DLD1 (cell line): Measurements from ENCODE around the gene CELF5.
"Not testable (repeated sequence)": the region's sequence is repeated elsewhere in the genome, so short reads cannot be mapped to it uniquely, and the experiment has no call there.

Experiments
- in situ Hi-C: cut with HindIII; loops from 2 replicates; pipeline ENCODE4 v1.10.0; 2017; ENCODE audit warnings: low sequenced_read_pairs

Gene CELF5

GRCh38 chr19:3189702-3190469, 34.6 kb upstream of the CELF5 start:
- in situ Hi-C loops = no loop called here

DNA sequence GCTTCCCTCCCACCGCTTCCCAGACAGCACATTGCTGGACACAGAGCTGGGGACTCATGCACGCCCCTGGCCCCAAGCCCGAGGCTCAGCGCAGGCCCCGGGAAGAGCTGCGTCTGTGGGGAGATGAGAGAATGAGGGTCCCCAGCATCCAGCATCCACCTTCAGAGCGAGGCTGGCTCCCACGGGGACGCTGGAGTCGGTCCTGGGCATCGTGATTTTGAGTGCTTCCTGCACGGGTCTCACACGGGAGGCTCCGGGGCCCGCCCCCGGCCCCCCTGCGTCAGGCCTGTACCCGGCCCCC, 34.0 kb upstream of the CELF5 start:
- in situ Hi-C loops = no loop called here

DNA sequence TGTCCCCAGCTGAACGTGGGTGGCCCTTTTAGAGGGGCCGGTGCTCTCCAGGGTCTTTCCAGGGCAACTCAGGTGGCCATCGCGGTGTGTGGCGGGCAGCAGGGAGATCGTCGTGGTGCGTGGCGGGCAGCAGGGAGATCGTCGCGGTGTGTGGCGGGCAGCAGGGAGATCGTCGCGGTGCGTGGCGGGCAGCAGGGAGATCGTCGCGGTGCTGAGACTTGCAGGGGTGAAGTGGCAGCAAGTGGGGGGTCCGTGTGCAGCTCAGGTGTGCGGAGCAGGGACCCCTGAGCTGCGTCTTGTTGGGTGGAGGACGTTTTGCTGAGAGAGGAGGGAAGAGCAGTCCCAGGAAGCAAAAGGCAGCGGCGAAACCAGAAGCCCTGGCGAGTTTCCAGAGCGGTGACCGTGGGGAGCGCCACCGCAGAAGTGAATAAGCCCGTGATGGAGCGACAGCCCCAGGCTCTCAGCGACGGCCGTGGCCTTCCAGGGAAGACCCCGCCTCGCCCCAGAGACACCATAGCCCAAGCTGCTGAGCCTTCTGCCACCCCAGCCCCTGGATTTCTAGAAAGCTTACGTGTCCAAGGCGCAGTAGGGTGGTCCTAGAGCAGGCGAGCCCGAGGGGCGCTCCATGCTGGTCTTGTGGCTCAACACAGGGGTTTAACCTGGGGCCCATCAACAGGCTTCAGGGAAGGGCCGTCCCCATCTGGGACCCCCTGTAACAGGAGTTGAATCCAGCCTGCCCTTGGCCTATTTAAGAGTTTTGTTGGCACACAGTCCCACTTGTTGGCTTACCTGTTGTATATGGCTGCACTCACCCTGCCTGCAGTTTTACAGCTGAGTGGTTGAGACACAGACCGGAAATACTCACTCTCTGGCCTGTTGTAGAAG, 33.3 kb upstream of the CELF5 start:
- in situ Hi-C loops = no loop called here

- in situ Hi-C loops = not testable (repeated sequence)
Measured at GRCh38 chr19:3191806-3192104, 32.7 kb upstream of the CELF5 start.

DNA sequence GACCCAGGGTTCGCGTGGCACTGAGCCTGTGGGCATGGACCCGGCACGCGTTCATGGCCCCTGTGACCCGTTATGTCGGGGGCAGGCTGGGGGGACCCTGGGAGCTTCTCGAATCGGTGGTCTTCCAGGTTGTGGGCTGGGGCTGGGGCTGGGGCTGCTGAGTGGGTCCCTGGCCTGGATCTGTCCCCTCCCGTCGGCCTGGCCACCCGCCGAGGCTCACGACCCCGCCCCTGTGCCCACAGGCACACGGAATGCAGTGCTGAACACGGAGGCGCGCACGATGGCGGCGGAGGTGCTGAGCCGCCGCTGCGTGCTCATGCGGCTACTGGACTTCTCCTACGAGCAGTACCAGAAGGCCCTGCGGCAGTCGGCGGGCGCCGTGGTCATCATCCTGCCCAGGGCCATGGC, 32.2 kb upstream of the CELF5 start:
- in situ Hi-C loops = no loop called here

DNA sequence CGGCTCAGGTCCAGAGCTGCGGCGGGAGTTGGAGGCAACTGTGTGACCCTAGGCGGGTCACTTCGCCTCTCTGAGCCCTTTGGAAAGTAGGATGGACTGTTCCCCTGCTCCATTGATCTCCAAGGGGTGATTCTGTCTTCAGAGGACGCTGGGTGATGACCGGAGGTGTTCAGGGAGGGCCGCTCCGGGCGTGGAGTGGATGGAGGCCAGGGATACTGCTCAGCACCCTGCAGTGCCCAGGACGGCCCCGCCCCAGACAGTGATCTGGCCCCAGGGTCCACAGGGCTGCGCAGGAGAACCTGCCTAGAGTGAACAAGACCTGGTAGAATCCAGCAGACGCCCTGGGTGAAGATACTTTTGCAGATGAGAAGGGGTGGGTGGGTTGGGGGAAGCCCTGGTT, 31.8 kb upstream of the CELF5 start:
- in situ Hi-C loops = no loop called here

GRCh38 chr19:3193256-3194105, 31.0 kb upstream of the CELF5 start:
- in situ Hi-C loops = no loop called here

- in situ Hi-C loops = no loop called here
Measured at GRCh38 chr19:3194106-3195087, 30.1 kb upstream of the CELF5 start.

GRCh38 chr19:3196064-3196932, 28.2 kb upstream of the CELF5 start:
- in situ Hi-C loops = no loop called here

DNA sequence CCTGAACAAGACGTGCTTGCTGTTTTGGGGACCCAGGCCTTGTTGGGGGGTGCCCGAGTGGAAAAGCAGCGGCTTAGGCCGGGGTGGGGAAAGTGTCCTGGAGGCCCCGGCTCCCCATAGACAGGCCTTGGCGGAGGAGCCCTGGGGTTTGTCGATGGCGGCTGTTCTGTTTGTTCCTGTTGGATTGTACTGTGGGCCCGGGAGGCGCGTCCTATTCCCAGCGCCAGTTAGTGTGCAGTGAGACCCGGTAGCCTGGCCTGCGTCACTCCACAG, 27.6 kb upstream of the CELF5 start:
- in situ Hi-C loops = no loop called here

GRCh38 chr19:3198901-3199700, 25.4 kb upstream of the CELF5 start:
- in situ Hi-C loops = no loop called here

DNA sequence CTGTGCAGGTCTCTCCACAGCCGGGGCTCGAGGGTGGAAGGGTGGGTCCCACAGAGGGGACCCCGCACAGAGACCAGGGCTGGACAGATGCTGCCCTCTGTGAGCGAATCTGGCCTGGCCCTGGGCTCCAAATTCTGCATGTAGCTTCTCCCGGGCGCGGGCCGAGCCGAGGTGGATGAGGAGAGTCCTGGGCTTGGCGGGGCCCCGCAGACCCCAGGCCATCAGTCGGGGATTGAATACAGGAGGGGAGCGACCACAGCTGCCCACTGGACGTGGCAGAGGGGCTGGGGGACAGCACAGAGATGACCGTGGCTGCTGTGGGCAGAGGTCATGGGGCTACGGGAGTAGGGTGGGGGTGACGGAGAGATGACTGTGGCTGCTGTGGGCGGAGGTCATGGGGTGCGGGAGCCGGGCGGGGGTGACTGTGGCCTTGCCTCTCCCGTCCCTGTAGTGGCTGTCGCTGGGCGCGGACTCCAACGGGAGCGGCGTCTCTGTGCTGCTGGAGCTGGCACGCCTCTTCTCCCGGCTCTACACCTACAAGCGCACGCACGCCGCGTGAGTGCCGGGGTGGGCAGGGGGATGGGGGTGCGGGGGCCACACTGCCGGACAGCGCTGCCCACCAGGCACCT, 23.3 kb upstream of the CELF5 start:
- in situ Hi-C loops = no loop called here

- in situ Hi-C loops = no loop called here
Measured at GRCh38 chr19:3201911-3202310, 22.6 kb upstream of the CELF5 start.

DNA sequence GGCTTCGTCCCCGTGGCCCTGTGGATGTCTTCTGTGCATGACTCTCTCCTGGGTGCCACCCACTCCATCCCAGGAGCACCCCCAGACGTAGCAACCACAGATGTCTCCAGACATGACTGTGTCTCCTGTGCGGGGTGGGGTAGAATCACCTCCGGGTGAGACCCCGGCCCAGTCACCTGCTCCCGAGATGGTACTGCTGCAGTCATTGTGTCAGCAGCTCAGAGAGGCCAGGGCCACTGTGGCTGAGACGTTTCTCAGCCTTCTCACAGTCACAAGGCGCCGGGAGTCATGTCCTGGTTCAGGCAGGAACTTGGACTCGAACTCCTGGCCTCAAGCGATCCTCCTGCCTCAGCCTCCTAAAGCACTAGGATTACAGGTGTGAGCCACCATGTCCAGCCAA, 22.1 kb upstream of the CELF5 start:
- in situ Hi-C loops = no loop called here

GRCh38 chr19:3202895-3203294, 21.6 kb upstream of the CELF5 start:
- in situ Hi-C loops = not testable (repeated sequence)

DNA sequence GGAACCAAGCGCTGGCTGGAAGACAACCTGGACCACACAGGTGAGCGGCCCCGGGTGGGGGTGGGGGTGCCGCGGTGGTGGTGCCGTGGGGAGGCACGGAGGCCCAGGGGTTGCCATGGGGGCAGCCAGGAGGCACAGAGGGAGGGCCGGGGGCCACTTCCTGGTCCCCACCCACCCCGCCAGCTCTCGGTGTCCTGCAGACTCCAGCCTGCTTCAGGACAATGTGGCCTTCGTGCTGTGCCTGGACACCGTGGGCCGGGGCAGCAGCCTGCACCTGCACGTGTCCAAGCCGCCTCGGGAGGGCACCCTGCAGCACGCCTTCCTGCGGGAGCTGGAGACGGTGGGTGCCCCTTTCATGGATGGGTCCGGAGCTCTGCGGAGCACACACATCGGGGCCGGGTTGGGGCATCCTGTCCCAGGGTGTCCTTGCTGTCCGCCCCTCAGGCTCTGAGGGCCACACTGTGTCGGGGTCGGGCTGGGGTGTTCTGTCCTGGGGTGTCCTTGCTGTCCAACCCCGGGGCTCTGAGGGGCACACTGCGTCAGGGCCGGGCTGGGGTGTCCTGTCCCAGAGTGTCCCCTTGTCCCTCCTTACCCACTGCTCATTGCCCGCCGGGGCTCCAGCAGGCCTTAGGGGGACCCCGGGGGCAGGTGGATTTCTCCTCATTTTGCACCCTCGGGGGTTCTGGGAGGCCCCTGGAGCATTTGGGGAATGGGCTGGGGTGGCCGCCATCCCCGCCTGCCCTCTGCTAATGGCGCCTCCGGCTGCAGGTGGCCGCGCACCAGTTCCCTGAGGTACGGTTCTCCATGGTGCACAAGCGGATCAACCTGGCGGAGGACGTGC, 20.4 kb upstream of the CELF5 start:
- in situ Hi-C loops = no loop called here

DNA sequence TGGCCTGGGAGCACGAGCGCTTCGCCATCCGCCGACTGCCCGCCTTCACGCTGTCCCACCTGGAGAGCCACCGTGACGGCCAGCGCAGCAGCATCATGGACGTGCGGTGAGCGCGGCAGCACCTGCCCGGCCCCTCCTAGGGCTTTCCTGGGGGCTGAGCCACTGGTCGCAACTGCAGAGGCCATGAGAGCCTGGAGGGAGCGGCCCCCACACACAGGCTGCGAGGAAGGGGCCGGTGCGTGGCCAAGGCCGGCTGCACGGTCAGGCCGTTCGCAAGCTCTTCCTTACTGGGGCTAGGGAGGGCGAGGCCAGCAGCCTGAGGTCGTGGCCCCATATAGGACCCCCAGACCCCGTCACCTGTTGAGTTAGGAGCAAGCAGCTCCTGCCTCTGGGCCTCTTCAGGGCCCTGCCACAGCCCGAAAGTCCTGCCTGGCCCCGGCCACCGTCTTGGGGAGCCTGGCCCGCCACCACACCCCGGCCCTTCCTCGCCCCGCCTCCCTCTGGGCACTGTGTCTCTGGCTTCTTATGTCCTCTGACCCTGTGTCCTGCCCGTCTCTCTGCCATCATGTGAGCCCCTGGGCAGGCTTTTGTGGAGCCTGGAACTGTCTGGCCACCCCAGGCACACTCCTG, 19.7 kb upstream of the CELF5 start:
- in situ Hi-C loops = no loop called here
